NCI-H1105 treated with DMSO at 0.1 percent for 48 hours (cell line): ENCODE measurements around the gene LEFTY2.
A peak's percentile ranks its signal among the peaks of the same experiment; 100 is the strongest.
"Not testable (repeated sequence)": the region's sequence is repeated elsewhere in the genome, so short reads cannot be mapped to it uniquely, and the experiment has no call there.

ENCODE experiments used
- DNase-seq: peaks from one replicate; lab custom pipeline; 2025; lab: John Stamatoyannopoulos, UW

Gene LEFTY2

GRCh38 chr1:225929462-225929861 is 11.6 kb downstream of the LEFTY2 start:
- DNase-seq = not testable (repeated sequence)

- DNase-seq = no peak
These were observed 12.5 kb downstream of the LEFTY2 start for GRCh38 chr1:225928186-225929175.

- no peak for DNase-seq
These were observed 14.4 kb downstream of the LEFTY2 start for GRCh38 chr1:225926551-225927113.

- peak; percentile 86 for DNase-seq
These were observed 17.1 kb downstream of the LEFTY2 start, which contains the start of gene PYCR2 for GRCh38 chr1:225923692-225924555. TSS of gene PYCR2 (minus strand) at chr1:225924250. CDS start at chr1:225924110, 140 bp downstream.

GRCh38 chr1:225923381-225923691 is 17.7 kb downstream of the LEFTY2 start:
- DNase-seq = no peak

- peak; percentile 90 for DNase-seq
These were observed 19.0 kb downstream of the LEFTY2 start for GRCh38 chr1:225921734-225922709.

- peak; percentile 51 for DNase-seq
These were observed 21.1 kb downstream of the LEFTY2 start for GRCh38 chr1:225919906-225920305.

GRCh38 chr1:225918280-225918679 is 22.7 kb downstream of the LEFTY2 start:
- no peak for DNase-seq

GRCh38 chr1:225917536-225917935 is 23.5 kb downstream of the LEFTY2 start:
- DNase-seq = no peak

- no peak for DNase-seq
These were observed 23.9 kb downstream of the LEFTY2 start for GRCh38 chr1:225917101-225917500.

- DNase-seq = peak; percentile 17
These were observed 25.5 kb downstream of the LEFTY2 start for GRCh38 chr1:225915538-225915991.

- DNase-seq = no peak
These were observed 26.1 kb downstream of the LEFTY2 start for GRCh38 chr1:225914947-225915346.

GRCh38 chr1:225914391-225914790 is 26.6 kb downstream of the LEFTY2 start:
- DNase-seq = no peak

GRCh38 chr1:225911191-225912130 is 29.6 kb downstream of the LEFTY2 start:
- no peak for DNase-seq

- DNase-seq = no peak
These were observed 31.5 kb downstream of the LEFTY2 start for GRCh38 chr1:225909477-225909876.

- DNase-seq = peak; percentile 62
These were observed 32.2 kb downstream of the LEFTY2 start for GRCh38 chr1:225908773-225909172.

- DNase-seq = no peak
These were observed 32.9 kb downstream of the LEFTY2 start for GRCh38 chr1:225908013-225908640.

- DNase-seq = no peak
These were observed 33.7 kb downstream of the LEFTY2 start for GRCh38 chr1:225907341-225907740.

- no peak for DNase-seq
These were observed 34.6 kb downstream of the LEFTY2 start for GRCh38 chr1:225906467-225906866.
